ENCODE data around the gene AP2A2.

Gene AP2A2

GRCh38 chr11:1041149-1041467 lies 115.4 kb downstream of the AP2A2 start:
- H3K4me1 ChIP-seq (ENCODE audit: control insufficient read depth in 1 of 2, insufficient read depth in 1 of 2, low read depth in 1 of 2, low read length in 1 of 2), result no peaks in the 10 kb centered on the region

DNA sequence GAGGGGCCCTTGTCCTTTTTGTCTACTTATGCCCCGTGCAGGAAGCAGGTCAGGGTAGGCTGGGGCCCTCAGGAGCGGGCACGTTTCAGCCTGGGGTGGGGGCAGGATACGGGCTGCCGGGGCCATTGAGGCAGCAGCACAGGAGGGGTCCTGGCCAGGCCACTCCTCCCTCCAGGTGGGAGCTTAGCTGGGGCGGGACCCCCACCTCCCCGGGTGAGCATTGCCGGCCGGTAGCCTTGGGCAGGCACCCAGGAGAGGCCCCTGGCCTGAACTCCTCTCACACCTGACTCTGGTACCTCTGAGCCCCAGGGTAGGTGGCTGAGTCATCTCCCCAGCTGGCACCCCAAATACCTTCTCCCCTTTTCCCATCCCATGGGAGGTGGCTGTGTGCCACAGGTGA lies 115.8 kb downstream of the AP2A2 start:
- Histone ChIP-seq H3K27me3 (no peaks in the 10 kb centered on the region), H3K4me3 (ENCODE audit: low read depth in 1 of 2, low read length in 1 of 2) (no peak overlapping the region)

More at GRCh38 chr11:1041149-1041467, 115.4 kb downstream of the AP2A2 start:
- Histone ChIP-seq H3K4me3 (ENCODE audit: low read depth in 1 of 2, low read length in 1 of 2) (no peak overlapping the region), H3K27me3 (no peaks in the 10 kb centered on the region), H3K9me3 (no peaks in the 10 kb centered on the region), H3K36me3 (no peaks in the 10 kb centered on the region), H3K27ac (no peak overlapping the region)
- TF ChIP-seq, protein P1, sequence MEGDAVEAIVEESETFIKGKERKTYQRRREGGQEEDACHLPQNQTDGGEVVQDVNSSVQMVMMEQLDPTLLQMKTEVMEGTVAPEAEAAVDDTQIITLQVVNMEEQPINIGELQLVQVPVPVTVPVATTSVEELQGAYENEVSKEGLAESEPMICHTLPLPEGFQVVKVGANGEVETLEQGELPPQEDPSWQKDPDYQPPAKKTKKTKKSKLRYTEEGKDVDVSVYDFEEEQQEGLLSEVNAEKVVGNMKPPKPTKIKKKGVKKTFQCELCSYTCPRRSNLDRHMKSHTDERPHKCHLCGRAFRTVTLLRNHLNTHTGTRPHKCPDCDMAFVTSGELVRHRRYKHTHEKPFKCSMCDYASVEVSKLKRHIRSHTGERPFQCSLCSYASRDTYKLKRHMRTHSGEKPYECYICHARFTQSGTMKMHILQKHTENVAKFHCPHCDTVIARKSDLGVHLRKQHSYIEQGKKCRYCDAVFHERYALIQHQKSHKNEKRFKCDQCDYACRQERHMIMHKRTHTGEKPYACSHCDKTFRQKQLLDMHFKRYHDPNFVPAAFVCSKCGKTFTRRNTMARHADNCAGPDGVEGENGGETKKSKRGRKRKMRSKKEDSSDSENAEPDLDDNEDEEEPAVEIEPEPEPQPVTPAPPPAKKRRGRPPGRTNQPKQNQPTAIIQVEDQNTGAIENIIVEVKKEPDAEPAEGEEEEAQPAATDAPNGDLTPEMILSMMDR (IDR thresholded peaks at IDR 0.05), result no peak

DNA sequence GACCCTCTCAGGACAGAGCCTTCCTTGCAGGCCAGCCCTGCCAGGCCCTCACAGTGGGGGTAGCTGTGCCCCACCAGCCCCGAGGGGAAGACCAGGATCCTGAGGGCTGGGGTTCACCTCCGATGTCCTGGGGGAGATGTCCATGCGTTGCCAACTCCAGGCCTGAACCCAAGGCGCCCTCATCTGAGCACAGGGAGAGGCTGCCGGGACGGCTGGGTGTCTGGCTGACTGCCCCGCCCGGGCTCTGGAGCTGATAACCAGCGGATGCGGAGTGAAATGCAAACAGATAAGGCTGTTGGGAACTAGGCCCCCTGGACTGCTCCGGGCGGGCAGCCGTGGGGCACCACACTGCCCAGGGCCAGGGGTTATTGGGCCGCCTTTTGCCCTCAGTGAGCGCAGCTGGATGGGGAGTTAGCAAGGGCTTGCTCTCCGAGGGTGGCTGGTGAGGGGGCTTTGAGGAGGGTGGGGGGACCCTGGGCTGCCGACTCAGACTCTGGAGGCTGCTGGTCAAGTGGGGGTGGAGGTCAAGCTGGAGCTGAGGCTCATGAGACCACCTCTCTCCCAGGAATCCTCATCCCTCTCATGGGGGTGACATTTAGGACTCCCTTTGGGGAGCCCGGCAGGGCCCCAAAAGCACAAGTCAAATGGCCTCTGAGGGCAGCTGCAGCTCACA lies 116.4 kb downstream of the AP2A2 start:
- H3K4me1 ChIP-seq (ENCODE audit: control insufficient read depth in 1 of 2, insufficient read depth in 1 of 2, low read depth in 1 of 2, low read length in 1 of 2), result no peaks in the 10 kb centered on the region
- H3K4me3 ChIP-seq (ENCODE audit: low read depth in 1 of 2, low read length in 1 of 2), result no peak overlapping the region

More for the DNA sequence above, 115.8 kb downstream of the AP2A2 start:
- no peaks in the 10 kb centered on the region for H3K9me3 ChIP-seq
- no peaks in the 10 kb centered on the region for H3K36me3 ChIP-seq
- TF ChIP-seq, protein P1 (IDR thresholded peaks at IDR 0.05), result no peak
- H3K27ac ChIP-seq, result no peak overlapping the region
- no peaks in the 10 kb centered on the region for H3K4me1 ChIP-seq (ENCODE audit: control insufficient read depth in 1 of 2, insufficient read depth in 1 of 2, low read depth in 1 of 2, low read length in 1 of 2)

GRCh38 chr11:1042626-1043562 lies 117.2 kb downstream of the AP2A2 start:
- TF ChIP-seq, protein P1 (IDR thresholded peaks at IDR 0.05), result no peak
- peaks cover 6 to 7% of the 10 kb centered on the region in 2 experiments for H3K4me1 ChIP-seq (ENCODE audit: control insufficient read depth in 1 of 2, insufficient read depth in 1 of 2, low read depth in 1 of 2, low read length in 1 of 2)
- H3K4me3 ChIP-seq (ENCODE audit: low read depth in 1 of 2, low read length in 1 of 2), result no peak overlapping the region
- no peaks in the 10 kb centered on the region for H3K9me3 ChIP-seq
- H3K27me3 ChIP-seq, result no peaks in the 10 kb centered on the region
- no peaks in the 10 kb centered on the region for H3K36me3 ChIP-seq
- H3K27ac ChIP-seq, result no peak overlapping the region

More for the DNA sequence above, 116.4 kb downstream of the AP2A2 start:
- no peak overlapping the region for H3K27ac ChIP-seq
- H3K36me3 ChIP-seq, result no peaks in the 10 kb centered on the region
- H3K9me3 ChIP-seq, result no peaks in the 10 kb centered on the region
- TF ChIP-seq, protein P1 (IDR thresholded peaks at IDR 0.05), result no peak
- H3K27me3 ChIP-seq, result no peaks in the 10 kb centered on the region

GRCh38 chr11:1043563-1044096 lies 118.0 kb downstream of the AP2A2 start:
- no peak overlapping the region for H3K27ac ChIP-seq
- TF ChIP-seq, protein P1 (IDR thresholded peaks at IDR 0.05), result no peak
- peaks cover 12 to 13% of the 10 kb centered on the region in 2 experiments for H3K4me1 ChIP-seq (ENCODE audit: control insufficient read depth in 1 of 2, insufficient read depth in 1 of 2, low read depth in 1 of 2, low read length in 1 of 2)
- no peak overlapping the region for H3K4me3 ChIP-seq (ENCODE audit: low read depth in 1 of 2, low read length in 1 of 2)
- H3K36me3 ChIP-seq, result no peaks in the 10 kb centered on the region
- H3K9me3 ChIP-seq, result no peaks in the 10 kb centered on the region
- no peaks in the 10 kb centered on the region for H3K27me3 ChIP-seq

Measured in neutrophil (primary cell).